CD8-positive, alpha-beta memory T cell (primary cell): ENCODE results near the gene DNAJC11. TPM values are rescaled to one million over a fixed set of nuclear protein-coding genes. Genes with fewer than 3 reads are reported as not detected.

ENCODE experiments used
- CTCF ChIA-PET: fragments of 350-600 bp; sonication (Branson Sonifier 250); formaldehyde crosslinking; loops from one replicate; lab custom pipeline; 2021; ENCODE audit warnings: antibody characterized with exemption; lab: Charles Lee
- POLR2A ChIA-PET: fragments of 350-600 bp; sonication (Branson Sonifier 250); formaldehyde crosslinking; loops from one replicate; lab custom pipeline; 2021; ENCODE audit warnings: antibody characterized with exemption; lab: Charles Lee
- DNase-seq, 5 donors: peaks; one replicate each; pipeline versions ENCODE4 v3.0.0 to v3.0.0-alpha.2; 2020 to 2022; ENCODE audit warnings: mixed read lengths in 1 of 5
- H3K27ac ChIP-seq: one replicate; pipeline ENCODE4 v1.7.0; 2013; ENCODE audit warnings: low read depth, mild to moderate bottlenecking, low read length, moderate library complexity
- H3K27me3 ChIP-seq: 2 replicates; pipeline ENCODE4 v1.7.0; 2013; ENCODE audit warnings: low read length, mild to moderate bottlenecking; ENCODE audit not compliant: insufficient read depth, poor library complexity, severe bottlenecking
- H3K36me3 ChIP-seq: 2 replicates; pipeline ENCODE4 v1.7.0; 2013; ENCODE audit warnings: mild to moderate bottlenecking, low read length, moderate library complexity; ENCODE audit not compliant: insufficient read depth
- H3K4me1 ChIP-seq: 2 replicates; pipeline ENCODE4 v1.7.0; 2013; ENCODE audit warnings: mild to moderate bottlenecking, low read length, moderate library complexity; ENCODE audit not compliant: insufficient read depth
- H3K4me3 ChIP-seq: 2 replicates; pipeline ENCODE4 v1.7.0; 2013; ENCODE audit warnings: mild to moderate bottlenecking, low read length
- H3K9me3 ChIP-seq: 2 replicates; pipeline ENCODE4 v1.7.0; 2013; ENCODE audit warnings: mild to moderate bottlenecking, low read length
- H3K27ac Mint-ChIP-seq, 8 donors: one replicate each; pipeline ENCODE4 v1.8.0; 2020 to 2021; ENCODE audit warnings: mixed read lengths in 8 of 8, mild to moderate bottlenecking in 6 of 8, inconsistent platforms in 3 of 8, moderate library complexity in 3 of 8
- H3K27me3 Mint-ChIP-seq, 2 donors: one replicate each; pipeline ENCODE4 v1.8.0; 2020 to 2021; ENCODE audit warnings: mixed read lengths in 2 of 2, mild to moderate bottlenecking in 1 of 2, moderate library complexity in 1 of 2
- H3K36me3 Mint-ChIP-seq, 3 donors: one replicate each; pipeline ENCODE4 v1.8.0; 2020 to 2021; ENCODE audit warnings: mixed read lengths in 3 of 3, inconsistent platforms in 1 of 3, mild to moderate bottlenecking in 1 of 3
- H3K4me1 Mint-ChIP-seq, 3 donors: one replicate each; pipeline ENCODE4 v1.8.0; 2020 to 2021; ENCODE audit warnings: mixed read lengths in 3 of 3, inconsistent platforms in 1 of 3, mild to moderate bottlenecking in 1 of 3
- H3K4me3 Mint-ChIP-seq, 7 donors: one replicate each; pipeline ENCODE4 v1.8.0; 2020 to 2021; ENCODE audit warnings: mixed read lengths in 7 of 7, mild to moderate bottlenecking in 6 of 7, moderate library complexity in 4 of 7, inconsistent platforms in 2 of 7
- H3K9me3 Mint-ChIP-seq, 5 donors: one replicate each; pipeline ENCODE4 v1.8.0; 2020 to 2022; ENCODE audit warnings: mixed read lengths in 5 of 5, mild to moderate bottlenecking in 3 of 5, moderate library complexity in 2 of 5, inconsistent platforms in 1 of 5
- polyA plus RNA-seq: library from polyadenylated mRNA; unstranded; fragments of 300-500 nt; fragmentation: Illumina TruSeq; gene quantifications from one replicate; pipeline ENCODE4 v1.2.3, GENCODE V29; 2021
- total RNA-seq, 2 experiments: library from RNA; stranded (reverse); gene quantifications; one replicate each; pipeline ENCODE4 v1.2.3, GENCODE V29; 2021

Gene DNAJC11
- total and polyA plus RNA-seq, 3 experiments from 2014 or later = 22.7 to 80.4 (median 79.2) TPM

DNA sequence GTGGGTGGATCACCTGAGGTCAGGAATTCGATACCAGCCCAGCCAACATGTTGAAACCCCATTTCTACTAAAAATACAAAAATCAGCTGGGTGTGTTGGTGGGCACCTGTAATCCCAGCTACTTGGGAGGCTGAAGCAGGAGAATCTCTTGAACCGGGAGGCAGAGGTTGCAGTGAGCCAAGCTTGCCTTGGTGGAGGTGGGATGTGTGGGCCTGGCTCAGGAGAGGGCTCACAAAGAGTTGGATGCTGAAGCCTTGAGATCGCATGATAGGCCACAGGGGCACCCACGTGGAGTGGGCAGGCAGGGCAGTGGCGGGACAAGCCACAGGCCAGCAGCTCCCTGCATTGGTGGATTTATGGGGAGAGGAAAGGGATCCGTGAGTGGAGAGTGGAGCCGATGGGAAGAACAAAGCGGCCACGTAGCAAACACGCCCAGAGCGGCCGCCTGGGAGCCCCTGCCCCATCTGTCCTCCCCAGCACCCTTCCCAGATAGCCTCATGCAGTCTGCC lies 72.6 kb downstream of the DNAJC11 start:
- H3K9me3 Mint-ChIP-seq = no peaks in the 10 kb centered on the region
- H3K4me3 Mint-ChIP-seq = no peak overlapping the region
- no peak overlapping the region for H3K27ac Mint-ChIP-seq
- peaks cover 20% of the 10 kb centered on the region for H3K4me1 ChIP-seq
- CTCF ChIA-PET = interaction anchor here (1.0 to 1.7 kb wide), 3 partner anchors 18 to 27 kb away, joined by 3 to 6 read pairs (median 4); partner anchors contain the start of gene KLHL21
- DNase-seq = no peak
- H3K27me3 Mint-ChIP-seq = no peaks in the 10 kb centered on the region
- no peaks in the 10 kb centered on the region for H3K9me3 ChIP-seq
- H3K36me3 Mint-ChIP-seq = peaks cover 4 to 54% (median 7%) of the 10 kb centered on the region in 3 donors
- H3K36me3 ChIP-seq = peaks cover 7% of the 10 kb centered on the region
- no peaks in the 10 kb centered on the region for H3K27me3 ChIP-seq
- H3K4me1 Mint-ChIP-seq = peaks cover 24 to 37% (median 26%) of the 10 kb centered on the region in 3 donors
- no peak overlapping the region for H3K4me3 ChIP-seq
- H3K27ac ChIP-seq = no peak overlapping the region
- POLR2A ChIA-PET = no interaction called here

DNA sequence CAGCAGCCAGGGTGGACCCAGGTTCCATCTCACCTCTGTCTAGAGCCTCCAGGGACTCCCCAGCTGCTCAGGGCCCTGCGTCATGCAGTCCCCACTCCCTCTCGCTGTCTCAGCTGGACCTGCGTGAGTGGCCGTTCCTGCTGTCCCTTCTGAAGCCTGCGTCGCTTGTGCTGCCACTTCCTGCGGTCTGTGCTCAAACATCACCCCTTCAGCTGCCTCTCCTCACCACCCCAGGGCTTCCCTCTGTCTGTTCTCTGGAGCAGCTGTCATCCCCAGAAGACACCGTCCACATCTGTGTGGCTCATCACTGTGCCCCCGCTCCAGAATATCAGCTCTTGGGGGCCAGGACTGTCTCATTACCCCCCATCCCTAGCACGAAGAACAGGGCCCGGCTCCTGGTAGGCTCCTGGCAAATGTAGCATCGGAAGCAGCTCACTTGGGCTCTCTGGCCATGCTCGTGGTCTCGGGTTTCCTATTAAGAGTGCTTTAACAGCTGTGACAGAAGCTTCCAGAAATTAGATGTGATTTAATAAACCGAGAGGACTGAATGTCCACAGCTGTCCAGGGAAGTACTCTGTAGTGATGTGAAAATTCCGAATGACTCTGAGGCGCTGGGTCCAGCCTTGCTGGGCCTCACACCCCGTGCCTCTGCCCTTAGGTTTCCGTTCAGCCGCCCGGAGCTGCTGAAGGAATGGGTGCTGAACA lies 73.6 kb downstream of the DNAJC11 start:
- Histone ChIP-seq H3K4me1 (peaks cover 20% of the 10 kb centered on the region), H3K36me3 (peaks cover 1% of the 10 kb centered on the region), H3K27ac (no peak overlapping the region), H3K9me3 (no peaks in the 10 kb centered on the region), H3K4me3 (no peak overlapping the region), H3K27me3 (no peaks in the 10 kb centered on the region)
- DNase-seq = no peak
- H3K36me3 Mint-ChIP-seq = peaks cover 2 to 49% (median 7%) of the 10 kb centered on the region in 3 donors
- ChIA-PET CTCF (interaction anchor here (1.0 to 1.7 kb wide), 3 partner anchors 19 to 26 kb away, joined by 3 to 6 read pairs (median 4); partner anchors contain the start of gene KLHL21), POLR2A (no interaction called here)
- peak overlapping the region in 5 of 7 donors; percentile 48 to 90 (median 59) for H3K4me3 Mint-ChIP-seq
- peaks cover 26 to 40% (median 26%) of the 10 kb centered on the region in 3 donors for H3K4me1 Mint-ChIP-seq
- H3K27me3 Mint-ChIP-seq = no peaks in the 10 kb centered on the region
- no peaks in the 10 kb centered on the region for H3K9me3 Mint-ChIP-seq
- H3K27ac Mint-ChIP-seq = peak overlapping the region in 4 of 8 donors; percentile 35 to 73 (median 59)

DNA sequence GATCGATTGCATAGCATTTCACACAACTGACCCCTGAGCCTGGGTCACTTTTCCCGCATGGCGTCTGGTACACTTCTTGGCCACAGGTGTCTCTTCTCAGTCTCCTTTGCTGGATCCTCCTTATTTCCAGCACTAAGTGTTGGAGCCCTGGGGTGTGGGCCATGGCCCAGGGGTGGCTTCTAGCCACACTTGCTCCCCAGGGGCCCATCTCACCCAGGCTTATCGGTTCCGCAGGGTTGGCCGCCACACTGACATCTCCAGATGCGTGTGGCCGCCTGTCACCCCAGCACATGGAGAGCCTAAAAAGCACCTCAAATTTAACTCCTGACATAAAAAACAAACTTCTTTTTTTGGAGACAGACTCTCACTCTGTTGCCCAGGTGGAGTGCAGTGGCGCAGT lies 74.6 kb downstream of the DNAJC11 start:
- Histone ChIP-seq H3K4me1 (peaks cover 20% of the 10 kb centered on the region), H3K36me3 (no peaks in the 10 kb centered on the region), H3K27me3 (no peaks in the 10 kb centered on the region), H3K27ac (no peak overlapping the region), H3K4me3 (no peak overlapping the region), H3K9me3 (no peaks in the 10 kb centered on the region)
- CTCF ChIA-PET = interaction anchor here (1.4 kb wide), 1 partner anchor 19 kb away, joined by 5 read pairs; no protein-coding TSS in a partner anchor
- H3K9me3 Mint-ChIP-seq = no peaks in the 10 kb centered on the region
- H3K27me3 Mint-ChIP-seq = no peaks in the 10 kb centered on the region
- H3K4me3 Mint-ChIP-seq = peak overlapping the region in 6 of 7 donors; percentile 86 to 94 (median 90)
- H3K36me3 Mint-ChIP-seq = peaks cover 2 to 48% (median 7%) of the 10 kb centered on the region in 3 donors
- peaks cover 26 to 40% (median 26%) of the 10 kb centered on the region in 3 donors for H3K4me1 Mint-ChIP-seq
- POLR2A ChIA-PET = interaction anchor here (0.6 kb wide), 1 partner anchor 133 kb away, joined by 3 read pairs; no protein-coding TSS in a partner anchor
- H3K27ac Mint-ChIP-seq = peak overlapping the region in 3 of 8 donors; percentile 46 to 91 (median 63)
- DNase-seq = no peak

DNA sequence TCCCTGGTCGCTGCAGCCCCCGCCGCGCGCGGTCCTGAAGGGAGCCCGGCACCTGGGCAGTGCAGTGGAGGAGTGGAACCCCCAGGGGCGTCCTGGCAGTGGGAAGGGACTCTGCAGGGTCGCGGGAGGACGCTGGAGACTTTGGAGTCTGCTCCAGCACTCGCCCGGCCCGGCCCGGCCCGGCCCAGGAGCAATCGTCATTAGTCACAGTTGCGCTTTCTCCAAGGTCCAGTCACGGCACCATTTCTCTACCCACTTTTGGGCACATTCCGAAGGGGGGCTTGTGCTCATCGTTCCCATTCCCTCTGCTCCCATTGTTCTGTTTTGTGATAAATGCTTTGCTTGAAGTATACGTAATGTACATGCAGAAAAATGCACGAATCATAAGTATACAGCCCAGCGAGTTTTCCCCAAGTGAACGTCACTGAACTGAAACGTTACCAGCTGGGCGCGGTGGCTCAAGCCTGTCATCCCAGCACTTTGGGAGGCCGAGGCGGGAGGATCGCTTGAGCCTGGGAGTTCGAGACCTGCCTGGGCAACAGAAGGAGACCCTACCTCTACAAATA lies 75.9 kb downstream of the DNAJC11 start:
- Histone ChIP-seq H3K27ac (peak overlapping the region; percentile 64), H3K9me3 (no peaks in the 10 kb centered on the region), H3K4me3 (peak overlapping the region; percentile 49), H3K27me3 (no peaks in the 10 kb centered on the region), H3K4me1 (peaks cover 20% of the 10 kb centered on the region), H3K36me3 (no peaks in the 10 kb centered on the region)
- peak overlapping the region; percentile 40 to 94 (median 88) for H3K27ac Mint-ChIP-seq
- H3K4me3 Mint-ChIP-seq = peak overlapping the region; percentile 85 to 96 (median 91)
- no peaks in the 10 kb centered on the region for H3K27me3 Mint-ChIP-seq
- peaks cover 2 to 54% (median 7%) of the 10 kb centered on the region in 3 donors for H3K36me3 Mint-ChIP-seq
- CTCF ChIA-PET = interaction anchor here (0.9 to 1.5 kb wide), 3 partner anchors 9 to 76 kb away, joined by 3 to 5 read pairs (median 4); partner anchors contain the start of genes DNAJC11, NOL9 and TAS1R1
- H3K4me1 Mint-ChIP-seq = peaks cover 26 to 40% (median 26%) of the 10 kb centered on the region in 3 donors
- peak in 1 of 5 donors; percentile 10 for DNase-seq
- POLR2A ChIA-PET = interaction anchor here (0.6 to 0.8 kb wide), 2 partner anchors 14 to 44 kb away, joined by 3 to 9 read pairs; no protein-coding TSS in a partner anchor
- H3K9me3 Mint-ChIP-seq = no peaks in the 10 kb centered on the region

DNA sequence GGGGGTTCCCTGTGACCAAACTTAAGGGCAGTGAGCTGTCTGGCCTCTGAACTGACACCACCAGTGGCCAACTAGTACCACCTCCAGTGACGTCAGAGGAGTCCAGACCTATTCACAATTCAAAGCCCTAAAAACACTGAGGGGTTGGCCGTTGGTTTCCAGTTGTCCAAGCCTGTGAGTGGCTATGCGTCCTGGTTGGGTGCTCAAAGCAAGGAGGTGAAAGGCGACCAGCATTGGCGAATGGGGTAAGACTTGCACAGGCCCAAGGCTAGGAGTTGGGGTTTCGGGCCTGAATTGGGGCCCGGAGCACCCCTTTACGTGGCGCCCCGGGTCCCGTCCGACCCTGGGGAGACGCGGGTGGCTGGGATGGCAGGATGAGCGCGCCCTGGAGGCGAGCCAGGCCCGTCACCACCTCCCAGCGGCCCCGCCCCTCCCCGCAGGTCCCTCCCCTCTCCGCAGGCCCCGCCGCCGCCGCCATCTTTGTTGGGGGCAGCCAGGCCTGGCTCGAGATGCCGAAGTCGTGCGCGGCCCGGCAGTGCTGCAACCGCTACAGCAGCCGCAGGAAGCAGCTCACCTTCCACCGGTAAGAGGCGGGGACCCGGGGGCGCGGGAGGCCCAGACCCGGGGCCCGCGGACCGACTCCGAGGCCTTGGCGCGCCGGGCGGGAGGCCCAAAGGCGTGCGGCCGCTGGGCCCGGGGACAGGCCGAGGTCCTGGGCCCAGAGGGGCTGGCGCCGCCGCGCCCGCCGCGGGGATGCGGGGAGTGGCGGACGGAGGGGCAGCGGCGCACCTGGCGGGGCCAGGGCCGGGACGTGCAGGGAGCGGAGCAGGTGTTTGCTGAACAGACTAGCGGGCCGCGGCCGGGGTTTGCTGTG lies 76.7 kb downstream of the DNAJC11 start, which contains the start of gene THAP3:
TSS of gene THAP3 (plus strand) at position 159 of the 874 bp plus-strand sequence. CDS start at position 510, 351 bp downstream.
- peak within 1 kb of the TSS; percentile 69 for H3K4me3 ChIP-seq
- H3K27ac ChIP-seq = peak within 1 kb of the TSS; percentile 64
- no peaks in the 10 kb centered on the region for H3K9me3 ChIP-seq
- H3K4me1 ChIP-seq = peaks cover 20% of the 10 kb centered on the region
- H3K36me3 ChIP-seq = peaks cover 6% of the 10 kb centered on the region
- no peaks in the 10 kb centered on the region for H3K9me3 Mint-ChIP-seq
- DNase-seq = peak; percentile 82 to 93 (median 85)
- ChIA-PET CTCF (interaction anchor here (1.5 to 1.8 kb wide), 3 partner anchors 10 to 70 kb away, joined by 4 to 7 read pairs (median 7); partner anchors contain the start of genes NOL9 and TAS1R1), POLR2A (interaction anchor here (0.6 to 1.4 kb wide), 2 partner anchors 21 to 25 kb away, joined by 4 to 5 read pairs; no protein-coding TSS in a partner anchor)
- no peaks in the 10 kb centered on the region for H3K27me3 ChIP-seq
- peak within 1 kb of the TSS; percentile 85 to 96 (median 91) for H3K4me3 Mint-ChIP-seq
- H3K27ac Mint-ChIP-seq = peak within 1 kb of the TSS; percentile 76 to 96 (median 90)
- no peaks in the 10 kb centered on the region for H3K27me3 Mint-ChIP-seq
- H3K36me3 Mint-ChIP-seq = peaks cover 3 to 54% (median 10%) of the 10 kb centered on the region in 3 donors
- peaks cover 26 to 38% (median 26%) of the 10 kb centered on the region in 3 donors for H3K4me1 Mint-ChIP-seq

DNA sequence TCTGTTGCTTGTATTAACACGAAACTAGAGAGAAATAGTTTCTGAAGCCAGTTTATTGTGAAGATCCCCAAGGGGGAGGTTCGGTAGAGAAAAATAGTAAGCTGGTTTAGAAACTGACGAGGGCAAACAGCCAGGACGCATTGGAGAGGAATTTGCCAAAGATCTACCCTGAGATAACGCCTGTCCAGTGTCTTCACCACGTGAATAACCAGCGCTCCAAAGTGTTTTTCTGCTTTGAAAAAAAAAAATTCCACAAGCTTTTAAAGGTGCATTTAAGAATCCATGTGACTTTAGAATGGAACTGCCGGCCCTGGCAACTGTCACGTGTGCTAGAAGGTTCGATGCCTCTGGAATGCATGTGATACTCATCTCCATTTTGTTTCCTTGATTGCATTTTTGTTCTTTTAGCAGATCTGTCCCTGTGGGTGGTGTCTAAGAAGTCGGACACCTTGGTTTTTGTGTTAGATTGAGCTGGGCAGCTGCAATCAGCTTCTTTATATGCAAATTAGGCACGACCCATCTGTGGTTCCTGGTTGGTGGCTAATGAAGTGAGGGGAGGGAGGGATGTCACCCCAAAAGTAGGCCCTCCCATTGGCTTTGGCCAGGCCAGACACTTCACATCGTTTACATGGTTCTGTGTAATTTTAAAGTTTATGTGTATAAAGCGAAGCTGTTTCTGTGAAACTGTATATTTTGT lies 78.2 kb downstream of the DNAJC11 start:
- ChIA-PET POLR2A (interaction anchor here (0.7 to 1.4 kb wide), 2 partner anchors 20 to 76 kb away, joined by 3 to 5 read pairs; no protein-coding TSS in a partner anchor), CTCF (interaction anchor here (1.4 to 1.8 kb wide), 4 partner anchors 16 to 99 kb away, joined by 3 to 9 read pairs (median 7); partner anchors contain the start of genes NOL9 and TAS1R1)
- peaks cover 2 to 52% (median 4%) of the 10 kb centered on the region in 3 donors for H3K36me3 Mint-ChIP-seq
- no peak for DNase-seq
- peak overlapping the region; percentile 2 to 89 (median 32) for H3K4me3 Mint-ChIP-seq
- peaks cover 26 to 31% (median 26%) of the 10 kb centered on the region in 3 donors for H3K4me1 Mint-ChIP-seq
- H3K9me3 Mint-ChIP-seq = no peaks in the 10 kb centered on the region
- no peaks in the 10 kb centered on the region for H3K9me3 ChIP-seq
- H3K27ac Mint-ChIP-seq = peak overlapping the region in 5 of 8 donors; percentile 11 to 44 (median 21)
- peaks cover 20% of the 10 kb centered on the region for H3K4me1 ChIP-seq
- H3K4me3 ChIP-seq = no peak overlapping the region
- no peaks in the 10 kb centered on the region for H3K27me3 Mint-ChIP-seq
- peaks cover 9% of the 10 kb centered on the region for H3K36me3 ChIP-seq
- no peaks in the 10 kb centered on the region for H3K27me3 ChIP-seq
- H3K27ac ChIP-seq = no peak overlapping the region
